Measurements from ENCODE around the gene TAMM41. TPM values are rescaled to one million over a fixed set of nuclear protein-coding genes. Genes with fewer than 3 reads are reported as not detected.
"Not testable (repeated sequence)": the region's sequence is repeated elsewhere in the genome, so short reads cannot be mapped to it uniquely, and the experiment has no call there.

TAMM41 gene
- total RNA-seq, 1 experiment from 2014 or later: 11.1 TPM

GRCh38 chr3:11815111-11815510 is 31.6 kb downstream of the TAMM41 start:
- no peak for DNase-seq (ENCODE audit: low read depth)

GRCh38 chr3:11814663-11815062 is 32.0 kb downstream of the TAMM41 start:
- DNase-seq (ENCODE audit: low read depth): no peak

- DNase-seq (ENCODE audit: low read depth): no peak
Observed at GRCh38 chr3:11810276-11810675, 36.4 kb downstream of the TAMM41 start.

- DNase-seq (ENCODE audit: low read depth): no peak
Observed at GRCh38 chr3:11808231-11808630, 38.5 kb downstream of the TAMM41 start.

- DNase-seq (ENCODE audit: low read depth): no peak
Observed at GRCh38 chr3:11807686-11808085, 39.0 kb downstream of the TAMM41 start.

GRCh38 chr3:11805716-11806115 is 41.0 kb downstream of the TAMM41 start:
- no peak for DNase-seq (ENCODE audit: low read depth)

- DNase-seq (ENCODE audit: low read depth): peak; percentile 40
Observed at GRCh38 chr3:11803977-11804892, 42.5 kb downstream of the TAMM41 start.

- no peak for DNase-seq (ENCODE audit: low read depth)
Observed at GRCh38 chr3:11799791-11800190, 46.9 kb downstream of the TAMM41 start.

GRCh38 chr3:11794927-11795326 is 51.8 kb downstream of the TAMM41 start:
- DNase-seq (ENCODE audit: low read depth): no peak

- DNase-seq (ENCODE audit: low read depth): no peak
Observed at GRCh38 chr3:11791339-11792200, 55.1 kb downstream of the TAMM41 start.

GRCh38 chr3:11789412-11789811 is 57.3 kb downstream of the TAMM41 start:
- DNase-seq (ENCODE audit: low read depth): no peak

GRCh38 chr3:11784971-11785377 is 61.7 kb downstream of the TAMM41 start:
- no peak for DNase-seq (ENCODE audit: low read depth)

- DNase-seq (ENCODE audit: low read depth): no peak
Observed at GRCh38 chr3:11780341-11780740, 66.3 kb downstream of the TAMM41 start.

GRCh38 chr3:11779626-11780025 is 67.1 kb downstream of the TAMM41 start:
- no peak for DNase-seq (ENCODE audit: low read depth)

GRCh38 chr3:11778248-11778647 is 68.4 kb downstream of the TAMM41 start:
- DNase-seq (ENCODE audit: low read depth): no peak

GRCh38 chr3:11776346-11776745 is 70.3 kb downstream of the TAMM41 start:
- no peak for DNase-seq (ENCODE audit: low read depth)

GRCh38 chr3:11775493-11775892 is 71.2 kb downstream of the TAMM41 start:
- no peak for DNase-seq (ENCODE audit: low read depth)

- peak; percentile 29 for DNase-seq (ENCODE audit: low read depth)
Observed at GRCh38 chr3:11774296-11774877, 72.3 kb downstream of the TAMM41 start.

- not testable (repeated sequence) for DNase-seq (ENCODE audit: low read depth)
Observed at GRCh38 chr3:11771931-11772330, 74.8 kb downstream of the TAMM41 start.

- peak; percentile 80 for DNase-seq (ENCODE audit: low read depth)
Observed at GRCh38 chr3:11770477-11771391, 76.0 kb downstream of the TAMM41 start.
